NCI-H2196 (cell line): ENCODE results near the gene RASSF4.
A peak's percentile ranks its signal among the peaks of the same experiment; 100 is the strongest.

Experiments
- DNase-seq: peaks from one replicate; lab custom pipeline; 2025; ENCODE audit not compliant: unreplicated experiment; lab: John Stamatoyannopoulos, UW

The RASSF4 gene

DNA sequence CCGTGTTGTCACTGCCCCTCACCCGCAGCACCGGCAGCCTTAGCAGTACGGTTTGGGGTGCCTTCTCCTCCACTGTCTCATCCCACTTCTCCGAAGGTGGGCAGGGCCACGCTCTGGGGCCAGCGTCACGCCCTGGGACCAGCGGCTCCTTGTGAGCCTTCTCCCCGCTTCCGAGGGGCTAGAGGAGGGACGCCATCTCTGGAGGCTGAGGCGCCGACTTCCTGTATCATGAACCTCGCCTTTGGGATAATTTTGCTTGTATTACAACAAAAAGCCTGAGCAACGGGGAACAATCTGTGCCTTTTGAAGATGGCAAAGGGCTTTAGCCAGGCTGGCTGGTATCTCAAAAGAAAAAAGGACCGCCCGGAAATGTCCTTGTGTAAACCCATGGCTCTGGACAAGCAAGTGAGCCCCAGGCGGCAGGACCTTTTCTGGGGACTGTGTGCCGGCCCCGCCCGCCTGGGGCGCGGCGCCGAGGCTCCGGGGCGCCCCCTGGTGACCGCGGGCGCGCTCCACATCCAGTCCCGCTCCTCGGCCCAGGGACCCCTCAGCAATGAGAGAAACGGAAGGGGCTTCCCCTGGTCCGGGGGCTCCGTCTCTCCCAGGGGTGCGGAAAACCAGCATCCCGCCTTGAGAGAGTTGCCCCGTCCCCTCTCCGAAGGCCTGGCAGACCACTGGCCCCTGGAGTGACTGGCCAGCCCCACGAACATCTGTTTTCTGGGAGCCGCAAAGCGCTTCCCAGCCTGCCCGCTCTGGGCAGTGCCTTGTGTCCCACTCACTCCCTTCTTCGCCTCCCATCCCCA, 15.2 kb downstream of the RASSF4 start:
- DNase-seq, result no peak

DNA sequence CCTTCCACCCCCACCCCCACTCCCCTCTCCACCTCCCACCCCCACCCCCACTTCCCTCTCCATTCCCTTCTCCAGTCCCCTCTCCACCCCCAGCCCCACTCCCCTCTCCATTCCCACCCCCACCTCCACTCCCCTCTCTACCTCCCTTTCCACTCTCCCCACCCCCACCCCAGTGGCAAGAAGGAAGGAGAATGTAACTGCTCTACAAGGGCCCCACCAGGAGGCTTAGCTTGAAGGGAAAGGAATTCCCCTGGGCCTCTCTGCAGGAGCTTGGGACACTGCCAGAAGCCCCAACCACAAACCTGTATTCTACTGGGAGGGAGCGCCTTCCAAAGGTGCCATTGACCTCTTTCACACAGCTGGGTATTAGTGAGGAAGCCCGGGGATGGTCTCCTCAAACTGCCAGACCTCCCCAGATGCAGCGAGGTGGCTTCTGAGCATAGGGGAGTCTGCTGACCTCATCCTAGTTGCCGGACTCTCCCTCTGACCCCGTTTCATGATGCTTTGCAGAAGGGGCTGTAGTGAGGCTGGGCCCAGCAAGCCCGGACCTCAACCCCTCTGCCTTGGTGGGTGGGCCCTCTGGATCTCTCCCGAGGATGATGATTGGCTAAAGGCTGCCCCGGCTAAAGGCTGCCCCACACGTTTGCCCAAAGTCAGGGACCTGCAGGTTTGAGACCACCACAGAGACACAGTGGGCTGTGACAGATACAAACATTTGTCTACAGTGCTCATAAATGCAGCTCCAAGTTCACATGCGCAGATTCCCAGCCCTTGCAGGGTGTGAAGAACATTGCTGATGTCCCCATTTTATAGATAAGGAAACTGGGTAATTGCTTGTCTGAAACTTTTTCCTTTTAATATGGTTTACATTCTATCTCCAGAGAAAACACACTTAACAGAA, 16.1 kb downstream of the RASSF4 start:
- no peak for DNase-seq

DNA sequence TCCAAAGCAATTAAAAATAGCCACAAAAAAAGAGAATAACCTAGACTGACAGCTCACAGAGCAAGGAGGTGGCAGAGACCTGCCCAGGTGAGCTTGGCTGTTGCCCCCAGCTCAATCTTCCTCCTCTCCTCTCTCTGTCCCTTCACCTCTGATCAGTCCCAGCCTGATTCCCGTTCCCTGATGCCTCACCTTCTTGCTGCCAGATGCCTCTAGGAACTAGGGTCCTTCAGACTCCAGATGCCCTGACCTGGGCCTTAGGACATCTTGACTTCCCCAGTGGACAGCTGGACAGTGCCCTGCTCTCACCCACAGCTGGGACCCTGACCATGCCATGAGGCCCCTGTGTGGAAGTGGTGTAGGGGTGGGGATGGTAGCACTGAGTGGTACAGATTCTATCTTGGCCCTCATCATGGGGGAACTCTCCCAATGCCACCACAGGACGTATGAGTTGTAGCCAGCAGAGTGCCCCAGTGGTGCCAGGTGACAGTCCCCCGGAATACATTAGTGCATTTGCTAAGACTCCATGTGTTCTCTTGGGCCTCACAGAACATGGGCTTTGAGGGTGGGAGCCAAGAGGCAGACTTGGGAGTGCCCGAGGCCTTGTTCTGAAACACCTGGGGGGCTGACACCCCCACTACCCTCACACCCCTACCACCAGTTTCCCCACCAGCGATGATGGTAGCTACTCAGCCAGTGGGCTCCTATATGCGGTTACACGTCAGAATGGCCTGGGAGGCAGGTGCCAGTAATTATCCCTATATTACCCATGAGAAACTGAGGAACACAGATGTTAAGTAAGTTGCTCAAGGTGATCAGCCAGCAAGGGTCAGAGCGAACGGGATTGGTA, 17.0 kb downstream of the RASSF4 start:
- no peak for DNase-seq

DNA sequence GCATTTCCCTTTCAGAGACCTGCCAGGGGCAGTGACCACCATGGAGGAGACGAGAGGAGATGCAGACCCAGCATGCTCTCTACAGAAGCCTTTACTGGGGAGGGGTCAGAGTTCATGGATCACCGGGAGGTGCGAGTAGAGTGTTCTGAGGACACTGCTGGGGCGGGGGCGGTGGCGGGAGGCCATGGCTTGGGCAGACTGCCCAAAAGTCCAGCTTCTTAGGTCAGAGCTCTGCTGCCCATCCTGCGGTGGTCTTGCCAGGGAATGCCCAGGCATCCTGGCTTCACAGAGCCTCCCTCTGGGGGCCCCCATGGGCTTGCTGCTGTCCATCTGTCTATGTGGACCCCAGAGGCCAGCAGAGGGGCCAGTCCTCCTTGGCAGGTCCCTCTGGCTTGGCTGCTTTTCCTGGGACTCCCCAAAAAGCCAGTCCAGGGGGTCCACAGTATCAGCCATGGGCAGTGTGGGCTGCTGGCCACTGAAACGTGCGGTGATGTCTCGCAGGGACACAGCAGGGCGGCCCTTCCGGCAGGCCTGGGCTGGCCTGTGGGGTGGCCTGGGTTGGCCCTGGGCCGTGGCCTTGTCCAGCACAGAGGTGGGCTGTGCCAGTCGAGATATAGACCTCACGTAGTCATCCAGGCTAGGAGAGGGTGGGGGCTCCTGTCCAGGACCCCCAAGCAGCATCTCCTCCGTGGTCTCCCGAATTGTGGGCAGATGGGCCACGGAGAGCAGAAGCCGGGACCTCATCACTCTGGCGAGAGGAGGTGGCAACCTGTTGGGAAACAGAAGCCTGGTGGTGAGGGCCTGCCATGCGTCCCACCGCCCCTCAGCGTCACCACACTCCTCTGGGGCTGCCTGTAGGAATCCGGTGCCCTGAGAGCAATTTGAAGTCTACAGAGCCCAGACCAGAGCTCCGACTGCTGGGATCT, 17.9 kb downstream of the RASSF4 start:
- no peak for DNase-seq

DNA sequence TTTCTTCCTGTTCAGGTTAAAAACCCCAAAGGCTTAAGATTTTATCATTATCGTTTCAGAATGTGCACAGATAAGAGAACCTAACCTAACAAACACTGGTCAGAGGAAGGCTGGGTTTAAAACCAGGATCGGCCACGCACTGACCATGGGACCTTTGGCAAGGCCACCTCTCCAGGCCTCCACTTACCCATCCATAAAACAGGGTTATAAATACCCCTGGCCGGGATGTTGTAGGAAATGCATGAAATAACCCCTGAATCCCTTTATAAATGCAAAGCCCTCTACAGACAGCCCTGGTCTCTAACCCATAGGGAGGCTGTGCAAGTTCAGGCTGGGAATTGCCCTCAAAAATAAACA, 18.6 kb downstream of the RASSF4 start:
- no peak for DNase-seq

DNA sequence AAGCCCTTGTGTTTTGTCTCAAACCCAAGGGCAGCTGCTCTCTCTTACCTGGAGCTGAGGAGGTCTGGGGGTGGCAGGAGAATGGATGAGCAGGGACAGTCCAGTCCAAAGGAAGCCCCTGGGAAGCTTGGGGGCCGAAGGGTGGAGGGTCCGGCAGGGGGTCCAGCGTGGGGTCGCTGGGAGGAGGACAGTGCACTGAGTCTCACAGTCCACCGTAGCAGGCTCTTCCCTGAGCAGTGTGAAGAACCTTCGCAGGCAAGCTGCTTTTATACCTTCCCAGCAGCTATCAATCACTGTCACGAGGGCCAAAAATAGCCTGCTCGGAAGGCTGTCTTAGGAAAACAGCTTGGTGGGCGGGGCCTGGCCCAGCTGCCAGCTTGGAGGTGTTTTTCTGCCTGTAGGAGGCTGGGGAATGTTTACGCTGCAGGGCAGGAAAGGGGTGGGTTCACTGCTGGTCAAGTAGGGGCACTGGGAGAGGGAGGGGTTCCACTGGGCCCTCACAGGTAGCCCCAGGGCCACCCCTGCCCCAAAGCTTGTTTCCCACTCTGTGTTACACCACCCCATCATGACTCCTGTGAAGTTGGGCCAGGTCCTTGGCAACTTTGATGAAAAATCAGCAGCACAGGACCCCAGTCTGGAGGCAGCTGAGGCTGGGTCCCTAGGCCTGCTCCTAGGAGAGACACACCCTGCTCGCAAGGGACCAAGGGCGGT, 19.1 kb downstream of the RASSF4 start, which contains the start of gene DEPP1:
Gene DEPP1 (minus strand): TSS at position 240 of the 711 bp plus-strand sequence. CDS start 779 bp downstream, outside the sequence.
- DNase-seq, result peak; percentile 79

DNA sequence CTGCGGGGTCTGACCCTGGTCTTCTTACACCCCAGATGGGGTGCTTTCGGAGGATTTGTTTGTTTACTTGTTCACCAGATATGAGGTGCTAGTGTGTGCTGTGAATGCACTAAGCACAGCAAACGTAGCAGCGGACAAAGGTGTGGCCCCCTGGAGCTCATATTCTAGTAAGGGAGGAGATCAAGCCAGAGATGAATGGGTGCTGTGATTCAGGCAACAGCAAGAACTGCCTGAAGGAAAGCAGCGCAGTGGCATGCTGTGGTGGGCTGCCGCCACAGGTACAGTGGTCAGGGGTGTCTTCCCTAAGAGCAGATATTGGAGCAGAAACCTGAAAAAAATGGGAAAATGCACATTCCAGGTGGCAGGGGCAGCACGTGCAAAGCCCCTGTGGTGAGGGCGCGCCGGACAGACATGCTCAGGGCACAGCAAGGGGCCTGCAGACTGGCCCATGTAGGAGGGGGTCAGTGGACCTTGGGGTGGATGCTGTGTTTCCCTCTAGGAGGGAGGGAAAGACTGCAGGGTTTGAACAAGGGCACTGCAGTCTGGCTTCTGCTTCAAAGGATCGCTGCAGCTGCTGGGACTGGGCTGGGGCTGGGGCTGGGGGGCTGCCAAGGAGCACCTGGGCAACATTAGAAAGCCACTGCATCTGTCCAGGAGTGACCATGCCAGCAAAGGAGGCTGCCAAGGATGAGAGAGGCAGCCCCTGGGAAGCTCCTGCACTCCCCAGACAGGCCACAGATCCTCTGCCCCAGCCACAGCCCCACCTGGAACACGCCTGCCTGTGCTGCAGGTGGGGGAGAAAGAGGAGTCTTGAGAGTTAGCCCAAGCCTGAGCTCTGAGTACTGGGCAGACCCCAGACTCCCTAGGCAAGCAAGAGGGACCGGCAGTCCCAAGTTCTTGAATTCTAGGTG, 19.9 kb downstream of the RASSF4 start:
- no peak for DNase-seq

DNA sequence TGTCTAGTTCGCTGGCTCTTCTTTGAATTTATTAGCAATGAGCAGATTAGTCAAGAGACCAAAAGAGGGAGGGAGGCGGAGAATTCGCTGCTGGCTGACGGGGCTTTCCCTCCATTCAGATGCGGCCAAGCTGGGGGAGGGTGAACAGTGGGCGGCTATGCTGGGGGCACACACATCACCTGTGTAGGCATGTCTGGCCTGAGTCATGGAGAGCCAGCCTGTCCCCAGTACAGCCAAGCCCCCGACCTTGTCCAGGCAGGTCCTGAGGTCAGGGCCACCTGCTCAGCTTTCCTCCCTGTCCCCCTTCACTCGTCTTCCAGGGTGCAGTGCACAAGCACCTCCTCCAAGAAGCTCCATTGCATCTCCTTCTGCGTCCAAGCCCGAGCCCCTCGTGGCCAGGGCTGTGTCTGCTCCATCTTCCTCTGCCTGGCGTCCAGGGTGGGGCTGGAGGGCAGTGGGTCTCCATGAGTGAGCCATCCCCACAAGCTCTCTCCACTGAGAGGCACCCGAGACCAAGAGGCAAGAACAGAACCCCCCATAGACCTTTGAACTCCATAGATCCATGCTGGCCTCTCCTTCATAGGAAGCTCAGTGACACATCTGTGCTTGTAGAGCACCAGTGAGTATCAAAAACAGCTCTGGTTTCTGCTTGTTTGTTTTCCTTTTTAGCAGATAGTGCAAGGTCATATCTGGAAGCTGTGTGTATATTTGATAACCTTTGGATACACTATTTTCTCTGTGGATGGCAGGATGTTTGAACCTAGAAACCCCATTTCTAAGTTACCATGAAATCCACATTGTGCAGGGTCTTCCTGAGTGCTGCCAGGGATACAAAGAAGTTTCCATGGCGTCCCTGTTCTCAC, 20.9 kb downstream of the RASSF4 start:
- no peak for DNase-seq

DNA sequence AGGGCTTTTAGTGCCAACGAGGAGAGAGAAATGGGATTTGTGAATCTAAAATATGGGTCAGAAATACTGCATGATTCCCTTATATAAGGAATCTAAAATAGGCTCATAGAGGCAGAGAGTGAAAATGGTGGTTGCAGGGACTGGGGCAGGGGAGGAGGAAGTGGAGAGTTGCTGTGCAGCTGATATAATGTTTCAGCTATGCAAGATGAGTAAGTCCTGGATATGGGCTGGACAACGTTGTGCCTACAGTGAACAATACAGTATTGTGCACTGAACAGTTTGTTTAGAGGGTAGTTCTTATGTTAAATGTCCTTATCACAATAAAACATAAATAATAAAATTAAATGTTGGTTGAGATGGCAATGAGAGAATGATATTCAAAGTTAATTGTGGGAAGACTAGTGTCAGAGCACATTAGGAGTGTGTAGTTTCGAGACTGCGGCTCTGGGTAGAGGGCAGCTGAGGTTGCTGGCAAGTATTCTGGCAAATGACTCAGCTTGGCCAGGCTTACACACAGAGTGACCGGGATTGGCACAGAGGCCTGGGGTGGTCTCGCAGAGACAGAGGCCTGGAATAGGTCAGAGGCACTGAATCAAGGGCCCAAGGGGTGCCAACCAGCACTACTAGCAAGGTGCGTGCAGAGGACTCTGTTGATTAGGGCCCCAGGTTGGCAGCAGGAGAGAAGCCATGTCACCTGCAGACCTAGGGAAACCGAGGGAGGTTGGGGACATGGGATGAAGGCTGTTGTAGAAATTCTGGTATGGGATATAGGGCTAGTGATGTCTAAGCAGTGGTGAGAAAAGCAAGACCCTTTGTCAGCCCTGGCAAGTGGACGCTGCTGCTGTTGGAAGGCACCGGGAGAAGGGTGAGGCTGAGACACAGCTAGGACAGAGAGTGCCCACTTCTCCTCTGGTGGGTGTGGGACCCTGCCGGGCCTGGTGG, 21.8 kb downstream of the RASSF4 start:
- peak; percentile 23 for DNase-seq

DNA sequence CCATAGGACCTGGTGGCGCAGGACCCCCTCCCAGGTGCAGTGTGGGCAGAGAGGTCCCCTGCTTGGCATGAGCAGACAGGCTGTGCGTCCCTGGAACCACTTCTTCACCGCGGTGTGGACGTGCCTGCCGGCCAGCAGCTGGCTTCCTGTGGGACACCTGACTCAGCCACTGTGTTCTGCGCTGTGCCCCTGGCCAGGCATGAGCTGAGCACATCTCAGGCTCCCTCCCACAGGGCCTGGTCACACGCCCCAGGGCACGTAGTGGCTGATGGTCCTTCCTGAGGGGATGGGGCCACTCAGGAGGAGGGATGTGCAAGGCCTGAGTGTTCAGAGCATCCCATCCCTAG, 22.5 kb downstream of the RASSF4 start:
- no peak for DNase-seq

DNA sequence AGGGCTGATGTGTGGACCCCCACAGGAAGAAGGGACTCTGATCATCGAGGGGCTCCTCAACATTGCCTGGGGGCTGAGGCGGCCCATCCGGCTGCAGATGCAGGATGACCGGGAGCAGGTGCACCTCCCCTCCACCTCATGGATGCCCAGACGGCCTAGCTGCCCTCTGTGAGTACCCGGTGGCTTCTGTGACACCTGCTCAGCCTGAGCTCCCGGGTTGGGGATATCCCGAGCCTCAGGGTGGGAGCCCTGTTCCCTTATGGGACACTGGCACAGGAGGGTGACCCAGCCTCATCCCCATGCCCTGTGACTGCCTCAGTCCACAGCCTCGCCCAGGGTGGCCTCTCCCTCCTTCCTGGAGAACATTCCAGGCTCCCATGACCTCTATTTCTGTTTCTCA, 22.9 kb downstream of the RASSF4 start:
- no peak for DNase-seq

DNA sequence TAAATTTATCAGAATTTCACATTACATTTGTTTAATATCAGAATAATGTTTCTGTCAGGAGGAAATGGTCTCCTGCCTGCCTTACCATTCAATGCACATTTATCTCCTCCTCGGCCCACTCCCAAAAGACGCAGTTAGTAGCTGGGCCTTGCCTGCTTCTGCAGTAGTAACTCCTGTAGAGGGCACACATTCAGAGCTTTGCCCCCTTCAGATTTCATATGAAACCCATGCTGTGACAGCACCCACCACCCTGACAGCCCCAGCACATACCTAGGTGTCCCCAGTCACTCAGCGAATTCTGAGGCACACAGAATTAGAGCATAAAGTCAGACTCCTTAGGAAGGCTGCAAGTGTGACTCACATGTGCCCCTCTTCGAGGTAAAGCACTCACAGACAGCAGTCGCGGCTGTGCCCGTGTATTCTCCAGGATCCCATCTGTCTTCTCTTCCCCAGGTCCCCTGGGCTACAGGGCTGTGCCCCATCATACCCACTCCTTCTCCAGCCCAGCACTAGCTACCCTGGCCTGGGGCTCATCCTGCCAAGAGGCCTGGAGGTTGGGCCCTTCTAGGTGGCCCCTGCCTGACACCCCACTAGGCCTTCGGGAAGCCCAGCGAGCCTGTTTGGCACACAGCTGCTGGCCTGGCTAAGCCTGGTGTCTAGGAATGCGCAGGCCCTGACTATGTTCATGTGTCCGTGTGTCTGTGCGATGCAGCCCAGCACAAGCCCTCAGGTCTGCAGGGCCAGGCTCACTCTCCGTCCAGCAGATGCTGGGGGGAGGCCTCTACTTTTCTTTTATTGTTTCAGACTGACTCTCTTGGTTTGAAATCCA, 23.7 kb downstream of the RASSF4 start:
- no peak for DNase-seq

DNA sequence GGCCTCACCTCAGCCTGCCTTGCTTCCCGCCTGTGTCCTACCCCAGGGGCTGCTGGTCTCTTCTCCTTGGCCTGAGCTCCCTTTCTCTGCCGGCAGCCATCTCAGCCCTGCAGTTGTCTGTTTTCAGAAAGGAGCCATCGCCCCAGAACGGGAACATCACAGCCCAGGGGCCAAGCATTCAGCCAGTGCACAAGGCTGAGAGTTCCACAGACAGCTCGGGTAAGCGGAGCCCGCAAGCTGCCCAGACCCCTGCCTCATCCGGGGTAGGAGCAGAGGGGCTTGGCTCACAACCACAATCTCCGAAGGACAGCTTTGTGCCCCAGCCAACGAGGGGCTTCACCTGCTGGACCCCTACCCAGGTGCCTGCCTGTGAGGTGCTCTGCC, 24.3 kb downstream of the RASSF4 start:
- no peak for DNase-seq

DNA sequence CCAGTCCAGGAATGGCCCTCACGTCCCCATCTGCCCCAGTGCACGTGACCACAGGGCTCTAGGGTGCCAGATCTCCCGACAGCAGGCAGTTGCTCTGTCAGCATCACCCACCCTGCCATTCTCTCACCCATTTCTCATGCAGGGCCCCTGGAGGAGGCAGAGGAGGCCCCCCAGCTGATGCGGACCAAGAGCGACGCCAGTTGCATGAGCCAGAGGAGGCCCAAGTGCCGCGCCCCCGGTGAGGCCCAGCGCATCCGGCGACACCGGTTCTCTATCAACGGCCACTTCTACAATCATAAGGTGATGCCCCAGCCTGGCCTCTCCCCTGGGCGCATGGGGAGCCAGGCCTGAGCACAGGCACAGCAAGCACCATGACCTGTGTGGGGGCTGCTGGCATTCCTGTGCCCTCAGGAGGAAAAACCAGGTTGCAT, 25.1 kb downstream of the RASSF4 start:
- no peak for DNase-seq

DNA sequence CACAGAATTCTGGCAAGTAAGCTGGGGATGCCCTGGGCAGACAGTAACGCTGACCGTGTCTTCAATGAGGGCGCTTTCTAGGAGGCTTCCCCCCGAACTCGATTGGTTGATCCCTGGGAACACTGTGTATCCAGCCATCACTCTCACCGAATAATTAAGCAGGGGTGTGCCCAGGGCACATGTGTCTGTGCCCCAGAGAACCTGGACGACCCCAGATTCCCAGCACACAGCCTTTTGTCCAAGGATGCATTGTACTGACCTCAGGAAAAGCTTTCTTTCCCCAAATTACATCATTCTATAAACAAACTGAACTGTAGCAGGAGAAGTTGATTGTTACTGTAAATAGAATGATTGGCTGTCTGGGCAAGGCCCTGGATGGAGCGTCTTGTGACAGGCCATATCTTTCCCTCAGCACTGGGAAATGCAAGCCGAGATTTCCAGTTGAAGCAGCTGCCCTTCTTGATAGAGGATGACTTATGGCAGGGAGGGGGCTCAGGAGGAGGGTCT, 25.6 kb downstream of the RASSF4 start:
- DNase-seq, result no peak
